Ureter (tissue), 1 donor: Measurements from ENCODE around the gene FFAR1. TPM values are rescaled to one million over a fixed set of nuclear protein-coding genes. Genes with fewer than 3 reads are reported as not detected.
"Not testable (repeated sequence)": the region's sequence is repeated elsewhere in the genome, so short reads cannot be mapped to it uniquely, and the experiment has no call there.

ENCODE experiments used
- DNase-seq: peaks from one replicate; pipeline ENCODE4 v3.0.0-alpha.2; 2020; ENCODE audit warnings: low spot score
- total RNA-seq: library from RNA; stranded (reverse); gene quantifications from one replicate; pipeline ENCODE4 v1.2.4, GENCODE V29; 2023
- donor health status: DM: yes; HTN: yes; CAD: no.

Gene FFAR1
- total RNA-seq, 1 donor from 2014 or later, result not detected

DNA sequence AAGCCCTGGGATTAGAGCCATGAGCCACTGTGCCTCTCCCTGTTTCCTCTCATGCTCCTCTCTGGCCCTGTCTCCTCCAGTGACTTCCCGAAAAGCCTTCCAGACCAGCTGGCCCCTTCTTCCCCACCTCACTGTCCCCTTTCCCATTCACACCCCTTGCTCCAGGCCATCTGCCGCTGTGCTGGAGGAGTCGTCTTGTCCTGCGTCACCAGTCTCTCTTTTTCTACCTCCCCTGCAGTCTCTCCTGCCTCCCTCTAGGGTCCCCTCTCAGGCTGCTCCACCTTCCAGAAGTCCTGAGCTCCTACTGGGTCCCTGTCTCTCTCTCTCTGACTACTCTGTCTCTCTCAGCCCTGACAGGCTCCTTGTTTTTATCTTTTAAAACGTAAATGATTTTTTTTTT lies 5.3 kb upstream of the FFAR1 start:
- no peak for DNase-seq

DNA sequence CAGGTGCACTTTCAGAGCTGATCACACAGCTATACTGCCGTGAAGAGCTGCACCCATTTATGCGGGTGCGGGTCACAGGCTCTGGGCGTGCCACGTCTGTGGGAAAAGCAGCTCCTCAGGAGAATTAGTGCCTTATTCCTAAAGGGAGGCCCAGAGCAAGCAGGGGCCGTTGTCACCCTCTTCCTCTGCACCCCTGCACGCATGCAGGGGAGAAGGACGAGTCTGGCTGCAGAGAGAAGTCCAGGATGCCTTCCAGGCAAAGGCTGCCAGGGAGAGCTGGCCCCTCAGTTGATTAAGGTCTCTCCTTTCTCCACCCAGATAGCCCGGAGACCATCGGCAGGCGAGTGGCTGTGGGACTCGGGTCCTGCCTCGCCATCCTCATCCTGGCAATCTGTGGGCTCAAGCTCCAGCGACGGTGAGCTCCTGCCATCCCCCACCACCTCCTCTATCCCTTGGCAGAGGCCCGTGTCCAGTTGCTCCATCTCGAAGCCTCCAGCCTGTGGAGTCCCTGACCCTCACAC lies 3.1 kb upstream of the FFAR1 start:
- DNase-seq, result no peak

- no peak for DNase-seq
These were observed 2.0 kb upstream of the FFAR1 start for GRCh38 chr19:35345671-35346111.

DNA sequence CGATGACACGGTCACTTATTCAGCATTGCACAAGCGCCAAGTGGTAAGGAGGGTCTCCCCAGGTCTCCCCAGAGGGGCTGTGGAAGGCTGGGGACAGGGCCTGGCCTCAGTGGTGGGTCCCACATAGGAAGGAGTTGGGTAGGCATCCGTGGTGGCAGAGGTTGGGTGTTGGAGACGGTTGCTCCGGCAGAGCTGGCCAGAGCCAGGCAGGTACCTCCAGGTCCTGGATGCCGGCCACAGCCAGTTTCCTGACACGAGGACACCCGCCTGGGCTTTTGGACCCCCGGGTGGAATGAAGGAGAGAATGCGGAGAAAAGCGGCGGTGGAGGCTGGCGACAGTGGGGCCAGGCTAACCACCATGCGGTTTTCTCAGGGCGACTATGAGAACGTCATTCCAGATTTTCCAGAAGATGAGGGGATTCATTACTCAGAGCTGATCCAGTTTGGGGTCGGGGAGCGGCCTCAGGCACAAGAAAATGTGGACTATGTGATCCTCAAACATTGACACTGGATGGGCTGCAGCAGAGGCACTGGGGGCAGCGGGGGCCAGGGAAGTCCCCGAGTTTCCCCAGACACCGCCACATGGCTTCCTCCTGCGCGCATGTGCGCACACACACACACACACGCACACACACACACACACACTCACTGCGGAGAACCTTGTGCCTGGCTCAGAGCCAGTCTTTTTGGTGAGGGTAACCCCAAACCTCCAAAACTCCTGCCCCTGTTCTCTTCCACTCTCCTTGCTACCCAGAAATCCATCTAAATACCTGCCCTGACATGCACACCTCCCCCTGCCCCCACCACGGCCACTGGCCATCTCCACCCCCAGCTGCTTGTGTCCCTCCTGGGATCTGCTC lies 1.3 kb upstream of the FFAR1 start:
- no peak for DNase-seq

DNA sequence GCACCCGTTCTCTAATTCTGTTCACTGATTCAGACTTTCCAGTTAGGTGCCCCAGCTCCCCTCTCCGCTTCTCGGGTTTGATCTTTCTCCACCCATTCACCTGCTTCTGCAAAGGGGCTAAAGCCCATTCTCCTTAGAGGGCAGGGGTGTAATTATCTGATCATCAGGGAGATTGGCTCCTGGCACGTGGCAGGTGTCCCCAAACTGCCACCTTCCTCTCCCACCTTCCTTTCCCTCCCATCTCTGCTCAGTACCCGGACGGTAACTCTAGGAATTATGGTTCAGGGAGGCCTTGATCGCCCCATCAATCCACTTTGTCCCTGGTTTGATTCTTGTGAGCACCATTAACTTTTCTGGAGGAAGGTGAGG lies 212 bp downstream of the FFAR1 start:
- no peak for DNase-seq

DNA sequence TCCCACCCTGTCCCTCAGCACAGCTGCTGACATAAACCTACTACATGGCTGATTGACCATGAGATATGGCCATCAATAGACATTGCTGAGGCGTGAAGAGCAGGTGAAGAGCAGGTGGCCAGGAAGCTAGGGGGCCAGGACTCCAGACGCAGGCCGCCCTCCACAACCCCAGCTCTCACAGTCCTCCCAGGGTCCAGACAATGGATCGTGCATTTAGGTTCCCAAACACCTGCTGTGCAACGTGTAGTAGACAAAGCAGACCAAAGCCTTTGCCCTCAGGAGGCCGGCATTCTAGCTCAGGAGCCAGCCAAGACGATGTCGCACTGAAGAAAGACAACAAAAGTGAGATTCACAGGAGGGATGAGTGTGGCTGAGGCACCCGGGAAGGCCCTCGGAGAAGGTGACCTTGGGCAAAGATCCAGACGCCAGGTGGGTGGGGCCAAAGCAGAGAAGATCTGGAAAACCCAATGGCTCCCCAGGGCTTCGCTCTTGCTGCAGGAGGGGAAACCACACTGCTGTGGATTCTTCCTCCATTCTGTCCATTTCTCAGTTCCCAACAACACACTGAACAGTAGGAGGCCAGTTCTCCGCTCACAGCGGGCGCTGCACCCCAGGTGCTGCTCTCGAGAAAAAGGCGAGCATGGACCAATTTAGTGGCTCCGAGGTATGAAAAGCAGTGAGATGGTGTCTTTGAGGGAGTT lies 1.4 kb downstream of the FFAR1 start:
- no peak for DNase-seq

DNA sequence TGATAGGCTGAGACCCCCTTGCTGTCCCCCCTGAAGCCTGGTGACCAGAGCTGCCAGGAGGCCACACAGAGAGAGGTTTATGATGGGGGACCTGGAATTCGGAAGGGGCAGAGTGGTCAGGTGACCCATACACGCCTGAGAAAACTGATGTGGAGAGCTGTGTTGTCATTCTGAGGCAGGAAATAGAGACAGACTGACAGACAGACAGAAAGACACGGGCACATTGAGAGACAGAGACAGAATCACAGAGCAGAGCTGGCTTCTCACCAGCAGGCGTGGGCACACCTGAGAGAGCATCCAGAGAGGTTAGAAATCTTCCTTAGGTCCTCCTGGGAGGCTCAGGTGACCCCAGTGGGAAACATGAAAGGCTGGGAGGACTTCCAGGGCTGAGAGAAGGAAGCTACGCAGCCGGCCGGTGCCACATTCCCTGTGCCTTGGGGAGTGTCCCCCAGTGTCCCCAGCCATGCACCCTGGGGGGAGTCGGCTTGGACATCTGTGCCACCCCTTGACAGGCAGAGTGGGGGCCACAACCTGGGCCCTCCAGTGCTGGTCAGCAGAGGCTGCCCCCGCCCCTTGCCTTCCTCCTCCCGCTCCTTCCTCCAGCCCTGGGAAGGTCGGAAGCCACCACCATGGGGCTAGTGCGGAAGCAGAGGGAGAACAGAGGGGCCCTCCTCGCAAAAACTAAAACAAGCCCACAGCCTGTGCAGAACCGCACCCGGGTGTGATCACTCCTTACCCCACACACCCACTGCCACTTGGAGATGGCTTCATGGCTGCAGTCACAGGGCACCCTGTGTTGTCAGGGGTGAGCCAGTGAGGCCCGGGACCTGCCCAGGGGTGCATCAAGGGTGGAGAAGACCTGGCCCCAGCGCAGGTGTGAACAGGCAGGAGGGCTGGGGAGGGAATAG lies 2.2 kb downstream of the FFAR1 start:
- DNase-seq, result no peak

GRCh38 chr19:35350591-35350990 lies 2.9 kb downstream of the FFAR1 start:
- no peak for DNase-seq

DNA sequence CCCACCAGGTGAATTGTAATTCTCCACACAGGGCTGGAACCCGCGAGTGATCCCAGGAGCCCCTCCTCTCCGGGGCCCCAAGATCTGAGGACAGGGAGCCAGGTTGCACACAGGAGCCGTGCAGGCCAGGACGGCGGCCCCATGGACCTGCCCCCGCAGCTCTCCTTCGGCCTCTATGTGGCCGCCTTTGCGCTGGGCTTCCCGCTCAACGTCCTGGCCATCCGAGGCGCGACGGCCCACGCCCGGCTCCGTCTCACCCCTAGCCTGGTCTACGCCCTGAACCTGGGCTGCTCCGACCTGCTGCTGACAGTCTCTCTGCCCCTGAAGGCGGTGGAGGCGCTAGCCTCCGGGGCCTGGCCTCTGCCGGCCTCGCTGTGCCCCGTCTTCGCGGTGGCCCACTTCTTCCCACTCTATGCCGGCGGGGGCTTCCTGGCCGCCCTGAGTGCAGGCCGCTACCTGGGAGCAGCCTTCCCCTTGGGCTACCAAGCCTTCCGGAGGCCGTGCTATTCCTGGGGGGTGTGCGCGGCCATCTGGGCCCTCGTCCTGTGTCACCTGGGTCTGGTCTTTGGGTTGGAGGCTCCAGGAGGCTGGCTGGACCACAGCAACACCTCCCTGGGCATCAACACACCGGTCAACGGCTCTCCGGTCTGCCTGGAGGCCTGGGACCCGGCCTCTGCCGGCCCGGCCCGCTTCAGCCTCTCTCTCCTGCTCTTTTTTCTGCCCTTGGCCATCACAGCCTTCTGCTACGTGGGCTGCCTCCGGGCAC lies 3.9 kb downstream of the FFAR1 start:
- DNase-seq, result no peak

DNA sequence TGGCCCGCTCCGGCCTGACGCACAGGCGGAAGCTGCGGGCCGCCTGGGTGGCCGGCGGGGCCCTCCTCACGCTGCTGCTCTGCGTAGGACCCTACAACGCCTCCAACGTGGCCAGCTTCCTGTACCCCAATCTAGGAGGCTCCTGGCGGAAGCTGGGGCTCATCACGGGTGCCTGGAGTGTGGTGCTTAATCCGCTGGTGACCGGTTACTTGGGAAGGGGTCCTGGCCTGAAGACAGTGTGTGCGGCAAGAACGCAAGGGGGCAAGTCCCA lies 4.4 kb downstream of the FFAR1 start:
- no peak for DNase-seq

DNA sequence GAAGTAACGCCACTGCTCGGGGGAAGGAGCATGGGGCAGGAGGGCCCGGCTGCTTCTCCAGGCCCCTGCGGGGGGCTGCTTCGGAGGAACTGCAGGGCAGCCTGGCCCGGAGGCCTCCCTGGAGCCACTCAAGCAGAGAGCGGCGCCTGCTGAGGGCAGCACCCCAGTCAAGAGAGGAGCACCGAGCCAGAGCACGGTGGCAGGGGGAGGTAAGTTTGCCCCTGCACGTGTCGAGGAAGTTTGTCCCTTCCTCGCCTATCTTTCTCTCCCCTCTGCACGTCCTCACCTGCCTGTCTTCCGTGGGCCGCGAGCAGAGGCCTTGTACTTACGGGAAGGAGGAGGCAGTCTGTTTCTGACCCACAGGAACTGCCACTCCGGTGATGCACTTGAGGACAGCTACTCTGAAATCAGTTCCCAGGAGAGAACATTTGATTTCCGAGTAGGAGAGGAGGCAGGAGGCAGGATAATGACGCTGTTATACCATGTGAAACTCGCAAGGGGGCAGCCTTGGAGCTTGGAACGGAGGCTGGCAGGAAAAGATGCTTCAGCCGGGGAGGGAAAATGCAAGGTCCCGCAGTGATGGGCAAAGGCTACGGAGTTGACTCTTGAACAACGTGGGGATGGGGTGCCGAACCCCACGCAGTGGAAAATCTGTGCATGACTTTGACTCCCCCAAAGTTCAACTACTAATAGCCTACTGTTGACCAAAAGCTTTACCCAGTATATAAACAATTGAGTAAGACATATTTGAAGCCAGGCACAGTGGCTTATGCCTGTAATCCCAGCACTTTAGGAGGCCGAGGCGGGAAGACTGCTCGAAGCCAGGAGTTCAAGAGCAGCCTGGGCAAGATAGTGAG lies 5.0 kb downstream of the FFAR1 start:
- DNase-seq, result peak; percentile 73

- no peak for DNase-seq
These were observed 5.9 kb downstream of the FFAR1 start for GRCh38 chr19:35353635-35354034.

- DNase-seq, result no peak
These were observed 7.2 kb downstream of the FFAR1 start for GRCh38 chr19:35354898-35355297.

DNA sequence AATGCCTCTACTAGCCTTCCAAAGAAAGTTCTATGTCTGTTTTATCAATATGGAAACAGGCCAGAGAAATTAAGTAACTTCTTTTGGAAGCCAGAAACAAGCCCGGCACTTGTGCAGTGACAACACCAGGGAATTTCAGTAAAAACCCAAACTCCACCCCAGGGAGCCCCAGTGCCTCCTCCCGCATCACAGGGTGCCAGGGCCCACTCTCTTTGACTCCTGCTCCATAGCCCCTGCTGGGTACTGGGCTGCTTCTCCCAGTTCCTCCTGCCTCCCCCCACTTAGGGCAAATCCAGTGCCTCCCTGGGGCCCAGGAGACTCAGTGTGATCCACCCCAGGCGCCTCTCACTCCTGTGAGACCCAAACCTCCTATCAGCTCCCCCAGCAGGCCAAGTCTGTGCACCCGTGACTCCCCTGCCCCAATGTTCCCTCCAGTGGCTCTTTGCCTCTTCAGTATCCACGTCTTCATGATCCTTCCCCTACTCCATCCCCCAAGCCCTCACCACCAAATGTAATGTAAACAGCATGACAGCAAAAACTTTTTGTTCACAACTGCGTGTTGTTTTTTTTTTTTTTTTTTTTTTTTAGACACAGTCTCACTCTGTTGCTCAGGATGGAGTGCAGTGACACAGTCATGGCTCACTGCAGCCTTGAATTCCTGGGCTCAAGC lies 8.2 kb downstream of the FFAR1 start:
- no peak for DNase-seq

DNA sequence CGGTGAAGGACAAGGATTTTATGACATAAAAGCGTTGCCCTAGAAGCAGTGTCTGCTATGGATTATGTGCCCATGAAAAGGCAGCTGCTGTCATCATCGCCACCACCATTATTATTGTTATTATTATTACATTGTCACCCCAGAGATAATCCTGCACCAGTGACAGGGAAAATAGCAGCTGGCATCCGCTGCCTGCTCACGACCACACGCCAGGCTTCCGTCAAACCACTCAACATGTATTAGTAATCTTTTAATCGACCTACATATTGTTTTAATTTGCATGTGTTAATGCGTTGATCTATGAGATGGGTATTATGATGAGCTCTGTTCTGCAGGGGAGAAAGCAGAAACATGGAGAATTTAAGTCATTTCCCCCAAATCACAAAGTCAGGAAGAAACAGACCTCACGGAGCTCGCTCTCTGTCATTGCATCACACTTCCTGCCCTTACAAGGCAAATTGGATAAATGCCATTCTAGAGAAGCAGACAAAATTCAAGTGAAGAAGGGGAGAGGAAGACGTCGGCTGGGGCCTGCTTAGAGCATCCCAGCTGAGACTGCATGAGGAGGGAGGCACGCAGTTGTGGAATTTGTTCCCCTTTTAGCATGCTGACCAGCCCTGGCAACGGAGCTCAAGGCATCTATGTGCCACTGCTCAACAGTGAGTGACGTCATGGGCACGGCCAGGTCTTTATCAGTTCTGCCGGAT lies 10.3 kb downstream of the FFAR1 start, which contains the start of gene FFAR3:
Gene FFAR3, plus strand, starts transcription at position 594 of the 707 bp plus-strand sequence. CDS start 431 bp downstream, outside the sequence.
- no peak for DNase-seq

GRCh38 chr19:35358834-35359233 lies 11.1 kb downstream of the FFAR1 start:
- DNase-seq, result not testable (repeated sequence)

DNA sequence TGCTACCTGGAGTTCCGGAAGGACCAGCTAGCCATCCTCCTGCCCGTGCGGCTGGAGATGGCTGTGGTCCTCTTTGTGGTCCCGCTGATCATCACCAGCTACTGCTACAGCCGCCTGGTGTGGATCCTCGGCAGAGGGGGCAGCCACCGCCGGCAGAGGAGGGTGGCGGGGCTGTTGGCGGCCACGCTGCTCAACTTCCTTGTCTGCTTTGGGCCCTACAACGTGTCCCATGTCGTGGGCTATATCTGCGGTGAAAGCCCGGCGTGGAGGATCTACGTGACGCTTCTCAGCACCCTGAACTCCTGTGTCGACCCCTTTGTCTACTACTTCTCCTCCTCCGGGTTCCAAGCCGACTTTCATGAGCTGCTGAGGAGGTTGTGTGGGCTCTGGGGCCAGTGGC lies 11.7 kb downstream of the FFAR1 start:
- DNase-seq, result not testable (repeated sequence)

DNA sequence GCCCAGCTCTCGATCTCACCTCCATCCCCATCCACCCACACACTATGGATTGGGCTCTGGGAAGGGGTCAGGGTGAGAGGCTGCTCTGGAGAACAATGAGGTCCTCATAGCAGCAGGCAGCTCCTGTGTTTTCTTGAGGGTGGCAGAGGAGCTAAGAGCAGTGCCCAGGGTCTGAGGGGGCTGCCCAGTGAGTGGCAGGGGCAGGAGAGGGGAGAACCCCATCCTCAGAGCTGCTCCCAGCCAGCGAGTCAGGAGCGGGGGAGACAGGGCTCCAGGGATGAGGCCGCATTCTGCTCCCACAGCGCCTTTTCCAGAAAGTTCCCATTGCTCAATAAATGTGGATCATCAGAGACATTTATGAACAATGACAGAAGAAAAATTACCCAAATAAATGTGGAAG lies 12.4 kb downstream of the FFAR1 start:
- DNase-seq, result not testable (repeated sequence)

DNA sequence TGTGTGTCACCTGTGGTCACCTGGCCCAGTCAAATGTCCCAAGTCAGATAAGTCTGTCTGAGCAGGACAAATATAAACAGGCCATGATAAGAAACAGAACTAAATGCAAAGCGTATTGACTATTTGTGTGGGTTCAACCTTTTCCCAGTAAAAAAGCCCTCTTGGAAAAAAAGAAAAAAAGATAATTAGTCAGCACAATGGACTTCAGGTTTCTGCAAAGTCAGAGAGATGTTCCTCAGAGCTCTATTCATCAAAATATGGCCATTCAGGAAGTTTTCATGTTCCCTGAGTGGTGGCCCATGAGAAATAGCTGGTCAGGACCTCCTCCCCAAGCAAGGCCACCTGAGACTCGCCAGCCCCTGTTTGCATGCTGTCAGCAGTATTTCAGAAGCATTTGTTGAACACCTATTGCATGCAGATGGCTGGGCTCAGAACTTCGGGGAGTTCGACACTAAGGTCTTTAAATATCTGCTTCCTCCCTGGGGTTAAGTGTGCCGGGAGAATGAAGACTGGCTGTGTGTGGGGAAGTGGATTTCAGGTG lies 13.2 kb downstream of the FFAR1 start:
- DNase-seq, result no peak
